IPS-15b (cell line): ENCODE results near the gene AHSG.
A peak's percentile ranks its signal among the peaks of the same experiment; 100 is the strongest.

Source experiments
- H3K27me3 ChIP-seq: one replicate; pipeline ENCODE4 v1.6.1; 2013; ENCODE audit warnings: low read length; ENCODE audit not compliant: control insufficient read depth, insufficient read depth
- H3K36me3 ChIP-seq: one replicate; pipeline ENCODE4 v1.6.1; 2013; ENCODE audit warnings: low read length; ENCODE audit not compliant: control insufficient read depth, insufficient read depth
- H3K4me1 ChIP-seq: one replicate; pipeline ENCODE4 v1.6.1; 2013; ENCODE audit warnings: mild to moderate bottlenecking, low read length; ENCODE audit not compliant: control insufficient read depth, insufficient read depth
- H3K4me3 ChIP-seq: one replicate; pipeline ENCODE4 v1.5.1; 2013; ENCODE audit warnings: low read depth, low read length
- H3K9ac ChIP-seq: one replicate; pipeline ENCODE4 v1.6.1; 2013; ENCODE audit warnings: low read depth, mild to moderate bottlenecking, low read length
- H3K9me3 ChIP-seq: one replicate; pipeline ENCODE4 v1.6.1; 2013; ENCODE audit warnings: mild to moderate bottlenecking, low read length; ENCODE audit not compliant: control insufficient read depth, insufficient read depth

The AHSG gene

GRCh38 chr3:186612065-186612464, 795 bp upstream of the AHSG start:
- H3K9ac ChIP-seq = no peak overlapping the region
- no peaks in the 10 kb centered on the region for H3K9me3 ChIP-seq
- H3K4me3 ChIP-seq = no peak overlapping the region
- no peaks in the 10 kb centered on the region for H3K36me3 ChIP-seq
- H3K27me3 ChIP-seq = no peaks in the 10 kb centered on the region
- H3K4me1 ChIP-seq = peaks cover 2% of the 10 kb centered on the region

GRCh38 chr3:186613637-186614265, 891 bp downstream of the AHSG start:
- H3K36me3 ChIP-seq = no peaks in the 10 kb centered on the region
- H3K4me1 ChIP-seq = peaks cover 2% of the 10 kb centered on the region
- no peak overlapping the region for H3K4me3 ChIP-seq
- no peak overlapping the region for H3K9ac ChIP-seq
- H3K27me3 ChIP-seq = peaks cover 7% of the 10 kb centered on the region
- no peaks in the 10 kb centered on the region for H3K9me3 ChIP-seq

- Histone ChIP-seq H3K4me3 (no peak overlapping the region), H3K36me3 (no peaks in the 10 kb centered on the region), H3K9ac (no peak overlapping the region), H3K9me3 (no peaks in the 10 kb centered on the region), H3K4me1 (peaks cover 2% of the 10 kb centered on the region), H3K27me3 (peaks cover 7% of the 10 kb centered on the region)
Observed at GRCh38 chr3:186614266-186614596, 1.4 kb downstream of the AHSG start.

DNA sequence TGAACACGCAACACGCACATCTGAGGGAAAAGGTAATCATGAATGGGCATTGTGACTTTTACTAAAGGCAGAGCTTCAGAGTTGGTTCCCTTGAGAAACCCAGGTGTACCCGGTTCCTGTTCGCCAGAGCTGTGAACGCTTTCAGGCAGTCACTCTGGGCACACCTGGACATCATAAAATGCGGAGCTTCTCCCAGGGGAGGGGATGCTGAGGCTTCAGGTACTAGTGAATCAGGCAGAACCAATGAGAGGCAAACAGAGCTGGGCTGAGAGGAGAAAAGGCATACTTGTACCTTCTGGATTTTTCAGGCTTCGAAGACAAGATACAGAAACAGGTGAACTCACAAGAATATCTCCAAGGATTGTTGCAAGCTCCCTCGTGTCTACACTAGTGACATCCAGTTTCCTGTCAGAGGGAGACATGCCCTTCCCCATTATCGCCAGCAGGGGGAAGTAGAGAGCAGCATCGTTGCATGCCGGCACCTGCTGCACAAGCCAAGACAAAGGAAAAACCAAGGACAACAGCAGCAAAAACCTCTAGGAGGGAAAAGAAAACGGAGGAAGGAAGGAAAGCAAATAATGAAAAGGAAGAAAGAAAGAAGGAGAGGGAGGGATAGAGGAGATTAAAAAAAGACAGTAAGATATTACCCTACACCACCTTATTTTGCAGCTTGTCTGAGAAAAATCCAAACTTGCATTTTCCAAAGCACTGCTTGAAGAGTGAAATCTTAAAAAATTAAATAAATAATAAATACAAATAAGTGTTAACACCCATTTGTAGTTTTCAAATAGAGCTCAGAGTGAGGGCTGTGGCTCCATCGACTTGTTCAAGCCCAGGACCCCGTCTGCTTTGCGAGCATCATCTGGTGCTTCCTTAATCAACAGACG, 2.0 kb downstream of the AHSG start:
- Histone ChIP-seq H3K4me3 (no peak overlapping the region), H3K9me3 (no peaks in the 10 kb centered on the region), H3K27me3 (peaks cover 7% of the 10 kb centered on the region), H3K9ac (no peak overlapping the region), H3K36me3 (no peaks in the 10 kb centered on the region), H3K4me1 (peaks cover 2% of the 10 kb centered on the region)

DNA sequence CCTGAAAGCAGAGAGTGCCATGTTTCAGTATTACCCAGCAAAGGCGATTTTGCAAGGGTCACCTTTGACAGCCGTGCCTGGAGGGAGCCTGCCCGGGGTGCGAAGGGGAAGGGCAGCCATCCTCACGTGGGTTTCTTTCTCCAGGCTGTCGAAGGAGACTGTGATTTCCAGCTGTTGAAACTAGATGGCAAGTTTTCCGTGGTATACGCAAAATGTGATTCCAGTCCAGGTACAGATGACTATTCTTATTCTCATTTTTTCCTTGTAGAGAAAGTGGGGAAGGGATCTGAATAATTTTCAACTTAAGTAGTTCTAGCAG, 3.4 kb downstream of the AHSG start:
- peaks cover 2% of the 10 kb centered on the region for H3K4me1 ChIP-seq
- H3K9ac ChIP-seq = no peak overlapping the region
- H3K4me3 ChIP-seq = no peak overlapping the region
- H3K27me3 ChIP-seq = peaks cover 7% of the 10 kb centered on the region
- H3K36me3 ChIP-seq = no peaks in the 10 kb centered on the region
- no peaks in the 10 kb centered on the region for H3K9me3 ChIP-seq

GRCh38 chr3:186617036-186617946, 4.4 kb downstream of the AHSG start:
- peak overlapping the region; percentile 24 for H3K4me3 ChIP-seq
- H3K9ac ChIP-seq = no peak overlapping the region
- peaks cover 2% of the 10 kb centered on the region for H3K4me1 ChIP-seq
- H3K36me3 ChIP-seq = no peaks in the 10 kb centered on the region
- no peaks in the 10 kb centered on the region for H3K9me3 ChIP-seq
- H3K27me3 ChIP-seq = peaks cover 7% of the 10 kb centered on the region

- Histone ChIP-seq H3K9ac (no peak overlapping the region), H3K27me3 (peaks cover 7% of the 10 kb centered on the region), H3K9me3 (no peaks in the 10 kb centered on the region), H3K36me3 (no peaks in the 10 kb centered on the region), H3K4me3 (no peak overlapping the region), H3K4me1 (peaks cover 2% of the 10 kb centered on the region)
Observed at GRCh38 chr3:186618318-186618938, 5.6 kb downstream of the AHSG start.

- no peak overlapping the region for H3K4me3 ChIP-seq
- no peaks in the 10 kb centered on the region for H3K36me3 ChIP-seq
- H3K27me3 ChIP-seq = peaks cover 7% of the 10 kb centered on the region
- no peaks in the 10 kb centered on the region for H3K4me1 ChIP-seq
- no peaks in the 10 kb centered on the region for H3K9me3 ChIP-seq
- no peak overlapping the region for H3K9ac ChIP-seq
Observed at GRCh38 chr3:186619787-186620212, 6.9 kb downstream of the AHSG start.

GRCh38 chr3:186620213-186621092, 7.6 kb downstream of the AHSG start:
- H3K9ac ChIP-seq = no peak overlapping the region
- no peaks in the 10 kb centered on the region for H3K4me1 ChIP-seq
- peaks cover 7% of the 10 kb centered on the region for H3K27me3 ChIP-seq
- H3K36me3 ChIP-seq = no peaks in the 10 kb centered on the region
- H3K4me3 ChIP-seq = no peak overlapping the region
- no peaks in the 10 kb centered on the region for H3K9me3 ChIP-seq

- Histone ChIP-seq H3K36me3 (no peaks in the 10 kb centered on the region), H3K4me3 (no peak overlapping the region), H3K4me1 (no peaks in the 10 kb centered on the region), H3K27me3 (peaks cover 7% of the 10 kb centered on the region), H3K9me3 (no peaks in the 10 kb centered on the region), H3K9ac (no peak overlapping the region)
Observed at GRCh38 chr3:186621894-186622650, 9.2 kb downstream of the AHSG start.
